RWPE1 (cell line): ENCODE data around the gene ATG3.

ENCODE experiments used
- CTCF ChIA-PET: fragments of 350-600 bp; sonication (Branson Sonifier 250); formaldehyde crosslinking; extraction: SDS; loops from one replicate; lab custom pipeline; 2021; lab: Yijun Ruan, JAX
- POLR2A ChIA-PET: fragments of 400-600 bp; formaldehyde crosslinking; extraction: SDS; loops from one replicate; lab custom pipeline; 2020; ENCODE audit warnings: antibody characterized with exemption; ENCODE audit not compliant: low non-redundant PET; lab: Yijun Ruan, JAX
- DNase-seq: peaks from one replicate; pipeline ENCODE4 v3.0.0; 2012; ENCODE audit warnings: low spot score
- H3K27ac ChIP-seq: fragments of 450-650 bp; 2 replicates; pipeline ENCODE4 v1.5.1; 2017
- TF ChIP-seq, protein P1 (sequence below): fragments of 450-650 bp; conservative IDR thresholded peaks from 2 replicates; pipeline ENCODE4 v1.5.1; 2017; ENCODE audit warnings: low read depth, mild to moderate bottlenecking

Gene ATG3

DNA sequence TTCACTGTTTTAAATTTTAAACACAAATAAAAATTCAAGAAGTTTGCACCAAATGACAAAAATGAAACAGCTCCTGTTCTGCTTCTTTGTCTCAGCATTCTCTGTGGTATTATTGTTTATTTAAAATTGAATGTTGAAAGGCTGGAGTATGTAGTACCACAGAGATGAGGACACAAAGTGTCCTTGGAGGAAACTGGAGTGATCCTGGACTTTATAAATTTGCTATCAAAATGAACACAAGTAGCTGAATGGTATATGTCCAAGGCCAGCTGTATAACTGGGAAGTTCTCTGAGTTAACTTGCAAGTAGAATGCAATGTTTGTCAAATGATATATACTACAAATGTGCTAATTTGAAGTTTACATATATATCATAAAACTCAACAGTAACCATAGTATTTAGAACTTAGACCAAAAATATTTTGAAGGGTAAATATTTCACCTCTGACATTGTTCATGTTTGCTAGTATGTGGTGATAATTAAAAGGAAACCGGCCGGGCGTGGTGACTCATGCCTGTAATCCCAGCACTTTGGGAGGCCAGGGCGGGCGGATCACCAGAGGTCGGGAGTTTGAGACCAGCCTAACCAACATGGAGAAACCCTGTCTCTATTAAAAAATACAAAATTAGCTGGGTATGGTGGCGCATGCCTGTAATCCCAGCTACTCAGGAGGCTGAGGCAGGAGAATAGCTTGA lies 74.8 kb downstream of the ATG3 start:
- TF ChIP-seq, protein P1, sequence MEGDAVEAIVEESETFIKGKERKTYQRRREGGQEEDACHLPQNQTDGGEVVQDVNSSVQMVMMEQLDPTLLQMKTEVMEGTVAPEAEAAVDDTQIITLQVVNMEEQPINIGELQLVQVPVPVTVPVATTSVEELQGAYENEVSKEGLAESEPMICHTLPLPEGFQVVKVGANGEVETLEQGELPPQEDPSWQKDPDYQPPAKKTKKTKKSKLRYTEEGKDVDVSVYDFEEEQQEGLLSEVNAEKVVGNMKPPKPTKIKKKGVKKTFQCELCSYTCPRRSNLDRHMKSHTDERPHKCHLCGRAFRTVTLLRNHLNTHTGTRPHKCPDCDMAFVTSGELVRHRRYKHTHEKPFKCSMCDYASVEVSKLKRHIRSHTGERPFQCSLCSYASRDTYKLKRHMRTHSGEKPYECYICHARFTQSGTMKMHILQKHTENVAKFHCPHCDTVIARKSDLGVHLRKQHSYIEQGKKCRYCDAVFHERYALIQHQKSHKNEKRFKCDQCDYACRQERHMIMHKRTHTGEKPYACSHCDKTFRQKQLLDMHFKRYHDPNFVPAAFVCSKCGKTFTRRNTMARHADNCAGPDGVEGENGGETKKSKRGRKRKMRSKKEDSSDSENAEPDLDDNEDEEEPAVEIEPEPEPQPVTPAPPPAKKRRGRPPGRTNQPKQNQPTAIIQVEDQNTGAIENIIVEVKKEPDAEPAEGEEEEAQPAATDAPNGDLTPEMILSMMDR: no peak
- POLR2A ChIA-PET: no interaction called here
- no peak overlapping the region for H3K27ac ChIP-seq
- DNase-seq: no peak
- CTCF ChIA-PET: interaction anchor here (0.6 to 0.7 kb wide), 2 partner anchors 11 to 26 kb away, joined by 3 read pairs; no protein-coding TSS in a partner anchor

GRCh38 chr3:112484352-112484751 lies 77.4 kb downstream of the ATG3 start:
- no peak for DNase-seq
- ChIA-PET POLR2A (no interaction called here), CTCF (no interaction called here)
- H3K27ac ChIP-seq: no peak overlapping the region
- TF ChIP-seq, protein P1: no peak

DNA sequence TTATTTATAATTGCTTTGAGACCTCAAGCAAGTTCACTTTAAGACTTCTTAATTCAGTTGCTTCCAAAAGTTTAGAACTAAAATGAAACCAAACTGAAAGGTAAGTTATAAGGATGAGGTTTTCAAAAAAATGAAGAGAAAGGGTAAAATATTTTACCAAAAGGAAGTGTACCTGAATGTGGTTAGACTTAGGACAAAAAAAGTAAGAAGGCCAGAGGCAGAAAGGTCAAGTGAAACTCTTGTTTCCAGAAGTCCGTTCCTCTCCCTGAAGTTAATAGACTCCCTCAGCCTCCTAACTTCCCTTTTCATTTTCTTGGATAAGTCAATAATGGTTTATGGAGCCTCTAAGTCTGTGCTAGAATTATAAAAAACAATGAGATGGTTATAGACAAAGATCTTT lies 79.1 kb downstream of the ATG3 start:
- no peak for DNase-seq
- ChIA-PET CTCF (interaction anchor here (0.6 kb wide), 1 partner anchor 189 kb away, joined by 6 read pairs; no protein-coding TSS in a partner anchor), POLR2A (no interaction called here)
- TF ChIP-seq, protein P1: no peak
- no peak overlapping the region for H3K27ac ChIP-seq
